Neural crest cell (in vitro differentiated cells): Measurements from ENCODE around the gene LORICRIN. TPM values are rescaled to one million over a fixed set of nuclear protein-coding genes. Genes with fewer than 3 reads are reported as not detected.
"Not testable (repeated sequence)": the region's sequence is repeated elsewhere in the genome, so short reads cannot be mapped to it uniquely, and the experiment has no call there.

Source experiments
- DNase-seq: peaks from one replicate; pipeline ENCODE4 v3.0.0; 2021; ENCODE audit warnings: low read depth, mixed read lengths, low spot score
- H3K27ac Mint-ChIP-seq: one replicate; pipeline ENCODE4 v1.8.0; 2021; ENCODE audit warnings: mild to moderate bottlenecking, mixed read lengths; ENCODE audit not compliant: unreplicated experiment
- H3K27me3 Mint-ChIP-seq: 2 replicates; pipeline ENCODE4 v1.8.0; 2021; ENCODE audit warnings: low read depth, mild to moderate bottlenecking, mixed read lengths
- H3K36me3 Mint-ChIP-seq: 2 replicates; pipeline ENCODE4 v1.8.0; 2021; ENCODE audit warnings: low read depth, mild to moderate bottlenecking, mixed read lengths
- H3K4me1 Mint-ChIP-seq: 2 replicates; pipeline ENCODE4 v1.8.0; 2021; ENCODE audit warnings: mixed read lengths
- H3K4me3 Mint-ChIP-seq: one replicate; pipeline ENCODE4 v1.8.0; 2021; ENCODE audit warnings: mild to moderate bottlenecking, mixed read lengths
- H3K9me3 Mint-ChIP-seq: 2 replicates; pipeline ENCODE4 v1.8.0; 2021; ENCODE audit warnings: mixed read lengths
- CTCF ChIP-seq: fragments of 200-600 bp; sonication (generic); conservative IDR thresholded peaks from 2 replicates; pipeline ENCODE4 v1.5.0; 2021; ENCODE audit warnings: antibody characterized with exemption, mild to moderate bottlenecking
- total RNA-seq: library from RNA; stranded (reverse); gene quantifications from 2 replicates; pipeline ENCODE4 v1.2.1, GENCODE V29; 2021

The LORICRIN gene
- total RNA-seq, 1 donor from 2014 or later = not detected

GRCh38 chr1:153229076-153229829, 30.2 kb upstream of the LORICRIN start:
- TF ChIP-seq CTCF = peak; percentile 62
- not testable (repeated sequence) for H3K9me3 Mint-ChIP-seq, H3K27ac Mint-ChIP-seq, H3K36me3 Mint-ChIP-seq, H3K4me1 Mint-ChIP-seq, H3K4me3 Mint-ChIP-seq
- peak; percentile 58 for DNase-seq
- H3K27me3 Mint-ChIP-seq = peaks cover 33% of the 10 kb centered on the region

GRCh38 chr1:153231363-153231762, 28.1 kb upstream of the LORICRIN start:
- Mint-ChIP-seq H3K4me1 (no peaks in the 10 kb centered on the region), H3K9me3 (no peaks in the 10 kb centered on the region), H3K27me3 (peaks cover 45% of the 10 kb centered on the region), H3K4me3 (no peak overlapping the region), H3K36me3 (no peaks in the 10 kb centered on the region), H3K27ac (no peak overlapping the region)
- no peak for TF ChIP-seq CTCF
- no peak for DNase-seq

GRCh38 chr1:153231785-153232184, 27.7 kb upstream of the LORICRIN start:
- H3K36me3 Mint-ChIP-seq = no peaks in the 10 kb centered on the region
- H3K27ac Mint-ChIP-seq = no peak overlapping the region

GRCh38 chr1:153232553-153232952, 26.9 kb upstream of the LORICRIN start:
- H3K27ac Mint-ChIP-seq = no peak overlapping the region
- H3K4me3 Mint-ChIP-seq = no peak overlapping the region
- H3K36me3 Mint-ChIP-seq = no peaks in the 10 kb centered on the region
- no peaks in the 10 kb centered on the region for H3K9me3 Mint-ChIP-seq
- no peak for TF ChIP-seq CTCF
- H3K4me1 Mint-ChIP-seq = no peaks in the 10 kb centered on the region
- no peak for DNase-seq
- peaks cover 55% of the 10 kb centered on the region for H3K27me3 Mint-ChIP-seq

More at GRCh38 chr1:153231785-153232184, 27.7 kb upstream of the LORICRIN start:
- no peaks in the 10 kb centered on the region for H3K9me3 Mint-ChIP-seq
- peaks cover 48% of the 10 kb centered on the region for H3K27me3 Mint-ChIP-seq
- no peaks in the 10 kb centered on the region for H3K4me1 Mint-ChIP-seq
- no peak for DNase-seq
- H3K4me3 Mint-ChIP-seq = no peak overlapping the region
- TF ChIP-seq CTCF = no peak

GRCh38 chr1:153233448-153233847, 26.0 kb upstream of the LORICRIN start:
- Mint-ChIP-seq H3K36me3 (no peaks in the 10 kb centered on the region), H3K27ac (no peak overlapping the region), H3K9me3 (no peaks in the 10 kb centered on the region), H3K27me3 (peaks cover 58% of the 10 kb centered on the region), H3K4me3 (no peak overlapping the region), H3K4me1 (no peaks in the 10 kb centered on the region)
- TF ChIP-seq CTCF = no peak
- no peak for DNase-seq
